ENCODE data around the gene ARHGAP12.
"Not testable (repeated sequence)": the region's sequence is repeated elsewhere in the genome, so short reads cannot be mapped to it uniquely, and the experiment has no call there.

ARHGAP12 gene, protein sequence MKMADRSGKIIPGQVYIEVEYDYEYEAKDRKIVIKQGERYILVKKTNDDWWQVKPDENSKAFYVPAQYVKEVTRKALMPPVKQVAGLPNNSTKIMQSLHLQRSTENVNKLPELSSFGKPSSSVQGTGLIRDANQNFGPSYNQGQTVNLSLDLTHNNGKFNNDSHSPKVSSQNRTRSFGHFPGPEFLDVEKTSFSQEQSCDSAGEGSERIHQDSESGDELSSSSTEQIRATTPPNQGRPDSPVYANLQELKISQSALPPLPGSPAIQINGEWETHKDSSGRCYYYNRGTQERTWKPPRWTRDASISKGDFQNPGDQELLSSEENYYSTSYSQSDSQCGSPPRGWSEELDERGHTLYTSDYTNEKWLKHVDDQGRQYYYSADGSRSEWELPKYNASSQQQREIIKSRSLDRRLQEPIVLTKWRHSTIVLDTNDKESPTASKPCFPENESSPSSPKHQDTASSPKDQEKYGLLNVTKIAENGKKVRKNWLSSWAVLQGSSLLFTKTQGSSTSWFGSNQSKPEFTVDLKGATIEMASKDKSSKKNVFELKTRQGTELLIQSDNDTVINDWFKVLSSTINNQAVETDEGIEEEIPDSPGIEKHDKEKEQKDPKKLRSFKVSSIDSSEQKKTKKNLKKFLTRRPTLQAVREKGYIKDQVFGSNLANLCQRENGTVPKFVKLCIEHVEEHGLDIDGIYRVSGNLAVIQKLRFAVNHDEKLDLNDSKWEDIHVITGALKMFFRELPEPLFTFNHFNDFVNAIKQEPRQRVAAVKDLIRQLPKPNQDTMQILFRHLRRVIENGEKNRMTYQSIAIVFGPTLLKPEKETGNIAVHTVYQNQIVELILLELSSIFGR

GRCh38 chr10:31928549-31929260 lies at the start of gene ARHGAP12:
TSS of gene ARHGAP12 (minus strand) at chr10:31928831. CDS start at chr10:31908855, 19,976 bp downstream.
- TF ChIP-seq POLR2AphosphoS5 (IDR thresholded peaks at IDR 0.05; ENCODE audit: borderline replicate concordance, low read depth, low read length) (peak; percentile 50; the same call in 1 of the 2 replicates), EZH2 (IDR thresholded peaks at IDR 0.05) (no peak)
- peak within 1 kb of the TSS; percentile 57; the same call in 1 of the 2 replicates for H3K27ac ChIP-seq
- no peaks in the 10 kb centered on the region; the same call in 1 of the 2 replicates for H3K36me3 ChIP-seq (ENCODE audit: insufficient read depth, low read length)
- DNase-seq (ENCODE audit: low read depth, low spot score) = no peak
- H3K4me3 ChIP-seq = peak within 1 kb of the TSS; percentile 81
- peak within 1 kb of the TSS; percentile 71 for H3K9ac ChIP-seq (ENCODE audit: insufficient read length)
- no peaks in the 10 kb centered on the region for H3K9me3 ChIP-seq (ENCODE audit: low read depth, low read length)

DNA sequence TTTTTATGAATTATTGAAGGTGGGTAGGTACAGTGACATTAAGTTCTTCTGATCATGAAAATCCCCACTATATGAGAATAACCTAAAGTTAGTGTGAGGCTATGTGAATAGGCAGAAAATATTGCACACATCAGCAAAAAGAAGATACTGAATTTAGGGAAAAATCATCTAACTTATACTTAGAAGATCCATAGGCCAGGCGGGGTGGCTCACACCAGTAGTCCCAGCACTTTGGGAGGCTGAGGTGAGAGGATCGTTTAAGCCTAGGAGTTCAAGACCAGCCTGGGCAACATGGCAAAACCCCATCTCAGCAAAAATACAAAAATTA lies 49.5 kb upstream of the ARHGAP12 start:
- H3K36me3 ChIP-seq (ENCODE audit: insufficient read depth, low read length) = no peaks in the 10 kb centered on the region
- TF ChIP-seq POLR2AphosphoS5 (IDR thresholded peaks at IDR 0.05; ENCODE audit: borderline replicate concordance, low read depth, low read length) (no peak), FOXP2 (optimal IDR thresholded peaks at IDR 0.05; ENCODE audit: control extremely low read depth, extremely low read length, insufficient read depth) (no peak), EZH2 (IDR thresholded peaks at IDR 0.05) (no peak)
- H3K4me3 ChIP-seq = no peak overlapping the region
- H3K9me3 ChIP-seq (ENCODE audit: low read depth, low read length) = no peaks in the 10 kb centered on the region
- peak overlapping the region; percentile 8; the same call in 1 of the 2 replicates for H3K27ac ChIP-seq
- no peak overlapping the region for H3K9ac ChIP-seq (ENCODE audit: insufficient read length)
- no peak for DNase-seq (ENCODE audit: low read depth, low spot score)

- Histone ChIP-seq H3K4me3 (no peak overlapping the region), H3K9ac (ENCODE audit: insufficient read length) (no peak overlapping the region)
- DNase-seq (ENCODE audit: low read depth, low spot score) = no peak
Measured at GRCh38 chr10:31977440-31978155, 49.0 kb upstream of the ARHGAP12 start.

GRCh38 chr10:31975157-31975765 lies 46.6 kb upstream of the ARHGAP12 start:
- Histone ChIP-seq H3K9ac (ENCODE audit: insufficient read length) (no peak overlapping the region), H3K4me3 (no peak overlapping the region), H3K36me3 (ENCODE audit: insufficient read depth, low read length) (no peaks in the 10 kb centered on the region), H3K9me3 (ENCODE audit: low read depth, low read length) (no peaks in the 10 kb centered on the region), H3K27ac (no peak overlapping the region)
- no peak for TF ChIP-seq POLR2AphosphoS5 (IDR thresholded peaks at IDR 0.05; ENCODE audit: borderline replicate concordance, low read depth, low read length)
- no peak for TF ChIP-seq FOXP2 (optimal IDR thresholded peaks at IDR 0.05; ENCODE audit: control extremely low read depth, extremely low read length, insufficient read depth)
- TF ChIP-seq EZH2 (IDR thresholded peaks at IDR 0.05) = no peak
- no peak for DNase-seq (ENCODE audit: low read depth, low spot score)

More at GRCh38 chr10:31977440-31978155, 49.0 kb upstream of the ARHGAP12 start:
- Histone ChIP-seq H3K36me3 (ENCODE audit: insufficient read depth, low read length) (no peaks in the 10 kb centered on the region), H3K9me3 (ENCODE audit: low read depth, low read length) (no peaks in the 10 kb centered on the region), H3K27ac (peak overlapping the region; percentile 8; the same call in 1 of the 2 replicates)
- no peak for TF ChIP-seq EZH2 (IDR thresholded peaks at IDR 0.05)

DNA sequence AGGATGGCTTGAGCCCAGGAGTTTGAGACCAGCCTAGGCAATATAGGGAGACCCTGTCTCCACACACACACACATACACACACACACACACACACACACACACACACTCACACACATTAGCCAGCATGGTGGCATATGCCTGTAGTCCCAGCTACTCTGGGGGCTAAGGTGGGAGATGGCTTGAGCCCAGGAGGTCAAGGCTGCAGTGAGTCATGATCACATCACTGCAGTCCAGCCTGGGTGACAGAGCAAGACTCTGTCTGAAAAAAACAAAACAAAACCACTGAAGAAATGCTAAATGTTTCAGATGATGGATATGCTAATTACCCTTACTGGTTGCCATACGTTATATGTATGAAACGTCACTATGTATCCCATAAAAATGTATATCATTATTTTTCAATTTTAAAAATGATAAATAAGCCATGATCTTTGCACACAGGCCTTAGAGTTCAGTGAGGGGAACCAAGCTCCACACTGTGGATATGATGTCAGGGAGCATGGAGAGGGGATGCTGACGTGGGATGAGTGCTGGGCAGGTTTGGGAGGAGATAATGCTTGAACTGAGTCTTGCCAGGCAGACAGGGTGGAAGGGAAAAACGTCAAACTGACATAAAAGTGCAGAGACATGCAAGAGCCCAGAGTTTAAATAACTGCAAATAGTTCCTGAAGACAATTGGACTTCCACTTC lies 45.9 kb upstream of the ARHGAP12 start:
- H3K9ac ChIP-seq (ENCODE audit: insufficient read length) = no peak overlapping the region
- H3K27ac ChIP-seq = no peak overlapping the region
- no peaks in the 10 kb centered on the region for H3K9me3 ChIP-seq (ENCODE audit: low read depth, low read length)
- no peaks in the 10 kb centered on the region for H3K36me3 ChIP-seq (ENCODE audit: insufficient read depth, low read length)
- TF ChIP-seq POLR2AphosphoS5 (IDR thresholded peaks at IDR 0.05; ENCODE audit: borderline replicate concordance, low read depth, low read length) (no peak), EZH2 (IDR thresholded peaks at IDR 0.05) (no peak), FOXP2 (optimal IDR thresholded peaks at IDR 0.05; ENCODE audit: control extremely low read depth, extremely low read length, insufficient read depth) (no peak)
- DNase-seq (ENCODE audit: low read depth, low spot score) = no peak
- no peak overlapping the region for H3K4me3 ChIP-seq

DNA sequence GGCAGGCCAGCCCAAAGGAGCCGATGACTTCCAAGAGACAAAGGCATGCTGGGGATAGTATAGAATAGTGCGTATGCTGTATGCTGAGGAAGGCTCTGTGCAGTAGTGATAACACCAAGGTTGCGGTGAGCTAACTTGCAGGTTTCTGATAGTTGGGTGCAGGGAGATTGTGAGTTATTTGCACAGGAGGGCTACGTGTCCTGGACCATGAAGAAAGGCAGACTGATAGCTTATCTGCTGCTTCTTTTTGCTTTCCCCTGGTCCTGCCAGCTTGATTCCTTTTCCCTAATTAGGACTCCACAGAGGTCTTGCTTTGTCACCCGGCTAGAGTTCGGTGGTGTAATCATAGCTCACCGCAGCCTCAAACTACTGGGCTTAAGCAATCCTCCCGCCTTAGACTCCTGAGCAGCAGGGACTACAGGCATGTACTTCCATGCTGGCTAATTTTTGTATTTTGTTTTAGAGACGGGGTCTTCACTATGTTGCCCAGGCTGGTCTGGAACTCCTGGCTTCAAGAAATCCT lies 43.9 kb upstream of the ARHGAP12 start:
- Histone ChIP-seq H3K9me3 (ENCODE audit: low read depth, low read length) (no peaks in the 10 kb centered on the region), H3K27ac (no peak overlapping the region), H3K36me3 (ENCODE audit: insufficient read depth, low read length) (no peaks in the 10 kb centered on the region), H3K9ac (ENCODE audit: insufficient read length) (no peak overlapping the region), H3K4me3 (no peak overlapping the region)
- TF ChIP-seq FOXP2 (optimal IDR thresholded peaks at IDR 0.05; ENCODE audit: control extremely low read depth, extremely low read length, insufficient read depth) (no peak), POLR2AphosphoS5 (IDR thresholded peaks at IDR 0.05; ENCODE audit: borderline replicate concordance, low read depth, low read length) (no peak), EZH2 (IDR thresholded peaks at IDR 0.05) (no peak)
- no peak for DNase-seq (ENCODE audit: low read depth, low spot score)

DNA sequence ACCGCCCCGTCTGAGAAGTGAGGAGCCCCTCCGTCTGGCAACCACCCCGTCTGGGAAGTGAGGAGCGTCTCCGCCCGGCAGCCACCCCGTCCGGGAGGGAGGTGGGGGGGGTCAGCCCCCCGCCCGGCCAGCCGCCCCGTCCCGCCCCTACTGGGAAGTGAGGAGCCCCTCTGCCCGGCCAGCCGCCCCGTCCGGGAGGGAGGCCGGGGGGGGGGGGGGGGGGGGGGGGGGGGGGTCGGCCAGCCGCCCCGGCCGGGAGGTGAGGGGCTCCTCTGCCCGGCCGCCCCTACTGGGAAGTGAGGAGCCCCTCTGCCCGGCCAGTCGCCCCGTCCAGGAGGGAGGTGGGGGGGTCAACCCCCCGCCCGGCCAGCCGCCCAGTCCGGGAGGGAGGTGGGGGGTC lies 41.2 kb upstream of the ARHGAP12 start:
- DNase-seq (ENCODE audit: low read depth, low spot score) = peak; percentile 94
- not testable (repeated sequence) for H3K9ac ChIP-seq (ENCODE audit: insufficient read length); H3K36me3 ChIP-seq (ENCODE audit: insufficient read depth, low read length)

More for the DNA sequence above, 41.2 kb upstream of the ARHGAP12 start:
- not testable (repeated sequence) for H3K9me3 ChIP-seq (ENCODE audit: low read depth, low read length); H3K27ac ChIP-seq; H3K4me3 ChIP-seq
